SU-DHL-6 (cell line): ENCODE measurements around the gene JAK1.

Source experiments
- H2AFZ ChIP-seq: fragments of 200-600 bp; sonication (generic); 2 replicates; pipeline ENCODE4 v1.6.1; 2014; ENCODE audit warnings: low read depth, mild to moderate bottlenecking, moderate library complexity, mixed read lengths, antibody characterized with exemption, low read length; ENCODE audit not compliant: severe bottlenecking
- H3F3A ChIP-seq: fragments of 200-600 bp; shearing (Covaris generic); 2 replicates; pipeline ENCODE4 v1.6.0; 2016; ENCODE audit warnings: antibody characterized with exemption, mild to moderate bottlenecking; ENCODE audit not compliant: insufficient read depth
- H3K27ac ChIP-seq: fragments of 200-600 bp; sonication (generic); 2 replicates; pipeline ENCODE4 v1.5.1; 2016; ENCODE audit warnings: low read depth, mild to moderate bottlenecking, low read length, moderate library complexity, mixed read lengths
- H3K27me3 ChIP-seq: fragments of 200-600 bp; sonication (generic), shearing (Covaris generic); 2 replicates; pipeline ENCODE4 v1.6.0; 2014; ENCODE audit warnings: mild to moderate bottlenecking, low read length
- H3K36me3 ChIP-seq: fragments of 200-600 bp; sonication (generic); 2 replicates; pipeline ENCODE4 v1.6.1; 2014; ENCODE audit warnings: mild to moderate bottlenecking, low read length, mixed read lengths
- H3K4me2 ChIP-seq: fragments of 300-600, 200-600 bp; shearing (Covaris generic), sonication (generic); 2 replicates; pipeline ENCODE4 v1.6.0; 2014; ENCODE audit warnings: low read length, low read depth, mild to moderate bottlenecking; ENCODE audit not compliant: poor library complexity, severe bottlenecking
- H3K4me3 ChIP-seq: fragments of 200-600 bp; sonication (generic); 2 replicates; pipeline ENCODE4 v1.5.1; 2014; ENCODE audit warnings: antibody characterized with exemption, low read length, mild to moderate bottlenecking, mixed read lengths; ENCODE audit not compliant: insufficient read depth, poor library complexity, severe bottlenecking
- H3K79me2 ChIP-seq: fragments of 200-600 bp; sonication (generic); 2 replicates; pipeline ENCODE4 v1.6.1; 2014; ENCODE audit warnings: mild to moderate bottlenecking, low read length, moderate library complexity; ENCODE audit not compliant: insufficient read depth
- H3K9ac ChIP-seq: fragments of 200-600 bp; sonication (generic); 2 replicates; pipeline ENCODE4 v1.7.0; 2014; ENCODE audit warnings: mild to moderate bottlenecking, low read length
- H3K9me2 ChIP-seq: fragments of 200-600 bp; sonication (generic); replicated peaks from 2 replicates; pipeline ENCODE4 v1.6.1; 2014; ENCODE audit warnings: low read length; ENCODE audit not compliant: insufficient read depth
- H3K9me3 ChIP-seq: fragments of 200-600 bp; sonication (generic); 2 replicates; pipeline ENCODE4 v1.6.1; 2014; ENCODE audit warnings: low read length, mixed read lengths; ENCODE audit not compliant: insufficient read depth
- H4K20me1 ChIP-seq: fragments of 200-600 bp; sonication (generic); 2 replicates; pipeline ENCODE4 v1.6.1; 2014; ENCODE audit warnings: low read depth, mild to moderate bottlenecking, antibody characterized with exemption, low read length, moderate library complexity, mixed read lengths
- CTCF ChIP-seq: fragments of 200-600 bp; sonication (generic); IDR thresholded peaks from one replicate; pipeline ENCODE4 v1.5.1; 2017; ENCODE audit warnings: antibody characterized with exemption, mild to moderate bottlenecking, low read length, moderate library complexity; ENCODE audit not compliant: insufficient read depth, poor library complexity, severe bottlenecking
- EZH2phosphoT487 ChIP-seq: fragments of 200-600 bp; sonication (generic), shearing (Covaris generic); conservative IDR thresholded peaks from 2 replicates; pipeline ENCODE4 v1.6.1; 2018; ENCODE audit warnings: mild to moderate bottlenecking, antibody characterized with exemption, low read length, moderate library complexity, mixed read lengths

JAK1 gene

GRCh38 chr1:64836802-64837201 is 129.5 kb downstream of the JAK1 start:
- Histone ChIP-seq H3K9me3 (no peaks in the 10 kb centered on the region), H3K9me2 (no peaks in the 10 kb centered on the region), H3K27ac (no peak overlapping the region), H3K4me3 (no peak overlapping the region), H3K9ac (no peak overlapping the region), H4K20me1 (no peaks in the 10 kb centered on the region), H3K79me2 (no peaks in the 10 kb centered on the region), H3K4me2 (no peak overlapping the region), H3K27me3 (no peaks in the 10 kb centered on the region), H3K36me3 (0 out of 2 replicates have a peak, but pooled peaks cover 4% of the 10 kb centered on the region), H2AFZ (no peak overlapping the region), H3F3A (no peaks in the 10 kb centered on the region)
- no peak for TF ChIP-seq CTCF
- no peak for TF ChIP-seq EZH2phosphoT487

GRCh38 chr1:64834734-64835133 is 131.6 kb downstream of the JAK1 start:
- Histone ChIP-seq H3K4me2 (no peak overlapping the region), H3K27me3 (no peaks in the 10 kb centered on the region), H3K9me2 (no peaks in the 10 kb centered on the region), H3K9ac (no peak overlapping the region), H2AFZ (no peak overlapping the region), H3F3A (no peaks in the 10 kb centered on the region), H3K9me3 (no peaks in the 10 kb centered on the region), H4K20me1 (no peaks in the 10 kb centered on the region), H3K27ac (no peak overlapping the region), H3K79me2 (no peaks in the 10 kb centered on the region), H3K36me3 (0 out of 2 replicates have a peak, but pooled peaks cover 4% of the 10 kb centered on the region), H3K4me3 (no peak overlapping the region)
- TF ChIP-seq EZH2phosphoT487 (no peak), CTCF (no peak)

GRCh38 chr1:64830030-64830651 is 136.2 kb downstream of the JAK1 start:
- Histone ChIP-seq H3K36me3 (0 out of 2 replicates have a peak, but pooled peaks cover 4% of the 10 kb centered on the region), H3K9me3 (no peaks in the 10 kb centered on the region), H3K79me2 (no peaks in the 10 kb centered on the region), H3F3A (no peaks in the 10 kb centered on the region), H3K27me3 (no peaks in the 10 kb centered on the region), H3K9ac (no peak overlapping the region), H3K27ac (no peak overlapping the region), H3K4me2 (no peak overlapping the region), H3K9me2 (no peaks in the 10 kb centered on the region), H2AFZ (no peak overlapping the region), H4K20me1 (no peaks in the 10 kb centered on the region), H3K4me3 (no peak overlapping the region)
- no peak for TF ChIP-seq CTCF
- TF ChIP-seq EZH2phosphoT487, result no peak
